ENCODE results near the gene IER5. TPM values are rescaled to one million over a fixed set of nuclear protein-coding genes. Genes with fewer than 3 reads are reported as not detected.

Gene IER5
- total and polyA plus RNA-seq, 9 of the 15 experiments (the other 6 are each of a cell fraction or from before 2014, with no cell fraction given) = 2.4 to 32.1 (median 12.0) TPM

GRCh38 chr1:181104790-181105133 is 16.3 kb downstream of the IER5 start (continued):
- TF ChIP-seq TAF7 (tag; IDR thresholded peaks at IDR 0.05) (peak; percentile 42; the same call in 1 of the 2 replicates), MBD2 (IDR thresholded peaks at IDR 0.05; ENCODE audit: borderline replicate concordance, low read depth) (no peak), FOXO4 (CRISPR knock-in tag; IDR thresholded peaks at IDR 0.05) (no peak), PHB (CRISPR knock-in tag; IDR thresholded peaks at IDR 0.05) (0 out of 2 replicates have a peak, but pooled peaks have one; percentile 72), HDAC1 (IDR thresholded peaks at IDR 0.05) (peak in 1 of 2 experiments; percentile 54; a peak in 1 of 4 replicates), ARID2 (IDR thresholded peaks at IDR 0.05) (0 out of 2 replicates have a peak, but pooled peaks have one; percentile 7), ZBTB17 (CRISPR knock-in tag; IDR thresholded peaks at IDR 0.05) (peak; percentile 66; the same call in 1 of the 2 replicates), SIN3A (IDR thresholded peaks at IDR 0.05; ENCODE audit: borderline replicate concordance in 2 of 2, control insufficient read depth in 1 of 2, low read depth in 2 of 2, low read length in 2 of 2) (peak in 1 of 2 experiments; percentile 69; a peak in 1 of 4 replicates), ZNF253 (CRISPR knock-in tag; conservative IDR thresholded peaks at IDR 0.05) (no peak), NFRKB (IDR thresholded peaks at IDR 0.05; ENCODE audit: low read depth) (peak; percentile 87), HCFC1 (IDR thresholded peaks at IDR 0.05; ENCODE audit: low read depth, low read length) (no peak), ETS2 (tag; IDR thresholded peaks at IDR 0.05; ENCODE audit: borderline replicate concordance, poor library complexity, severe bottlenecking) (no peak), ZFP36 (IDR thresholded peaks at IDR 0.05; ENCODE audit: low read depth, low read length, partially characterized antibody) (no peak), TARDBP (IDR thresholded peaks at IDR 0.05) (peak; percentile 80; the same call in 1 of the 2 replicates), POLR2AphosphoS5 (IDR thresholded peaks at IDR 0.05; ENCODE audit: control insufficient read depth, insufficient read depth, low read depth, low read length) (no peak), SMARCA5 (IDR thresholded peaks at IDR 0.05) (no peak), NUFIP1 (IDR thresholded peaks at IDR 0.05; ENCODE audit: partially characterized antibody) (no peak), ZBTB49 (CRISPR knock-in tag; IDR thresholded peaks at IDR 0.05; ENCODE audit: borderline replicate concordance) (peak; percentile 36; the same call in 1 of the 2 replicates), MIER1 (IDR thresholded peaks at IDR 0.05; ENCODE audit: low read depth) (0 out of 2 replicates have a peak, but pooled peaks have one; percentile 60), SMARCE1 (IDR thresholded peaks at IDR 0.05) (peak; percentile 35), YY1 (IDR thresholded peaks at IDR 0.05; ENCODE audit: borderline replicate concordance in 1 of 3, control insufficient read depth in 1 of 3, extremely low read depth in 1 of 3, insufficient read depth in 3 of 3, insufficient read length in 1 of 3, insufficient replicate concordance in 2 of 3, low read depth in 1 of 3, low read length in 2 of 3) (no peak)
- TF ChIP-seq, protein P1, sequence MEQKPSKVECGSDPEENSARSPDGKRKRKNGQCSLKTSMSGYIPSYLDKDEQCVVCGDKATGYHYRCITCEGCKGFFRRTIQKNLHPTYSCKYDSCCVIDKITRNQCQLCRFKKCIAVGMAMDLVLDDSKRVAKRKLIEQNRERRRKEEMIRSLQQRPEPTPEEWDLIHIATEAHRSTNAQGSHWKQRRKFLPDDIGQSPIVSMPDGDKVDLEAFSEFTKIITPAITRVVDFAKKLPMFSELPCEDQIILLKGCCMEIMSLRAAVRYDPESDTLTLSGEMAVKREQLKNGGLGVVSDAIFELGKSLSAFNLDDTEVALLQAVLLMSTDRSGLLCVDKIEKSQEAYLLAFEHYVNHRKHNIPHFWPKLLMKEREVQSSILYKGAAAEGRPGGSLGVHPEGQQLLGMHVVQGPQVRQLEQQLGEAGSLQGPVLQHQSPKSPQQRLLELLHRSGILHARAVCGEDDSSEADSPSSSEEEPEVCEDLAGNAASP (IDR thresholded peaks at IDR 0.05) = no peak
- TF ChIP-seq, protein P2, sequence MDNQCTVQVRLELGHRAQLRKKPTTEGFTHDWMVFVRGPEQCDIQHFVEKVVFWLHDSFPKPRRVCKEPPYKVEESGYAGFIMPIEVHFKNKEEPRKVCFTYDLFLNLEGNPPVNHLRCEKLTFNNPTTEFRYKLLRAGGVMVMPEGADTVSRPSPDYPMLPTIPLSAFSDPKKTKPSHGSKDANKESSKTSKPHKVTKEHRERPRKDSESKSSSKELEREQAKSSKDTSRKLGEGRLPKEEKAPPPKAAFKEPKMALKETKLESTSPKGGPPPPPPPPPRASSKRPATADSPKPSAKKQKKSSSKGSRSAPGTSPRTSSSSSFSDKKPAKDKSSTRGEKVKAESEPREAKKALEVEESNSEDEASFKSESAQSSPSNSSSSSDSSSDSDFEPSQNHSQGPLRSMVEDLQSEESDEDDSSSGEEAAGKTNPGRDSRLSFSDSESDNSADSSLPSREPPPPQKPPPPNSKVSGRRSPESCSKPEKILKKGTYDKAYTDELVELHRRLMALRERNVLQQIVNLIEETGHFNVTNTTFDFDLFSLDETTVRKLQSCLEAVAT (IDR thresholded peaks at IDR 0.05) = peak in 1 of 2 experiments; percentile 23; a peak in 1 of 4 replicates
